ENCODE measurements around the gene ATP5MC3.
"Not testable (repeated sequence)": the region's sequence is repeated elsewhere in the genome, so short reads cannot be mapped to it uniquely, and the experiment has no call there.

ATP5MC3 gene
- total RNA-seq = 26.0 to 143 (median 60.8) reads per million in 9 experiments

DNA sequence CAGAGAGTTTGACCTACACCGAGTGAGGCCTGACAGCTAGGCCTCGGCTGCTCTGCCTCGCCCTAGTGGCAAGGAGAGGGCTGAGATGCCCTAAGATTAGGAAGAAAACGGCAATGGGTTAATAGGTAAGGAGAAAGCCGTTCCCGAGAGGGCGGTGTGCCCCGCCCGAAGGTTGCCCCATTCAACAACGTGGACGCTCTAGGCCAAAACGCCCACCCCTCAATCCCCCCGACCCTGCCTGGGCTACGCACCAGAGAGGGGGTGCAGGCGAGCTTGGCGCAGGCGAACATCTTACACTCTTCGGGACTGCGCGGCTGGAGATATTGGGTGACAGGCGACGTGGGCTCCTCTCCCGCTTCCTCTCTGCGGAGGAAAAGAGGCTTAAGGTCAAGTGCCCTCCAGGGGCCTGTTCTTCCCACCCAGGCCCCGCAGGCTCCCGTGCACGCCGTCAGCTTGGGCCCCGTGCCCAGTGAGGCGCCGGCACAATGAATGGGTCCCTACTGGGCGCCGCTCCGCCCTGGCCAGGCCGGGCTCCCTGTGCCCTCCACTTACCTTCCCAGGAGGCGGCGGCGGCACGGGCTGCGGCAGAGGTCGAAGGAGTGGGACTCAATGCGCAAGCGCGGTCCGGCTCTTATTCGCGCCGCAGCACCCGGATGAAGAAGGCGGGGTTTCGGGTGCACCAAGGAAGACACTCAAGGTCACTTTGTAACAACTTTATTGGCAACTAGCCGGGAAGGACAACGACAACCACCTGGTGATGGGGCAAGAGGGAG, at the start of gene ATP5MC3:
ATP5MC3 (minus strand) TSS at position 607 of the 773 bp plus-strand sequence; CDS start at position 290, 317 bp downstream.
- Mint-ChIP-seq H3K36me3 (ENCODE audit: insufficient read depth) (peaks cover 49% of the 10 kb centered on the region), H3K27me3 (no peaks in the 10 kb centered on the region), H3K4me1 (ENCODE audit: low read depth in 2 of 2) (peaks cover 13 to 25% of the 10 kb centered on the region in 2 donors), H3K27ac (peak within 1 kb of the TSS; percentile 93 to 96), H3K9me3 (peaks cover 0 to 9% of the 10 kb centered on the region in 2 donors), H3K4me3 (peak within 1 kb of the TSS; percentile 85 to 94)
- peak; percentile 91 for ATAC-seq (replicated peaks)
- DNase-seq = peak; percentile 85 to 88 (median 85)

DNA sequence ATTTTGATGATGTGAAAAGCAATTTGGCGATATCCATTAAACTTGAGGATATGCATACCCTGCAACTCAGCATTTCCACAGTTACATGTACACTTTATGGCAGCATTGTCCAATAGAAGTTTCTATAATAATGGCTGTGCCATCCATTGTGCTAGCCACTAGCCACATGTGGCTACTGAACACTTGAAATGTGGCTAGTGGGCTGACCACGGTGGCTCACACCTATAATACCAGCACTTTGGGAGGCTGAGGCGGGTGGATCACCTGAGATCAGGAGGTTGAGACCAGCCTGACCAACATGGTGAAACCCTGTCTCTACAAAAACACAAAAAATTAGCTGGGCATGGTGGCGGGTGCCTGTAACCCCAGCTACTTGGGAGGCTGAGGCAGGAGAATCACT, 47.1 kb upstream of the ATP5MC3 start:
- not testable (repeated sequence) for DNase-seq; H3K9me3 Mint-ChIP-seq; H3K36me3 Mint-ChIP-seq (ENCODE audit: insufficient read depth); H3K27ac Mint-ChIP-seq; ATAC-seq (replicated peaks); H3K4me1 Mint-ChIP-seq (ENCODE audit: low read depth in 2 of 2); H3K4me3 Mint-ChIP-seq
- peaks cover 8 to 26% of the 10 kb centered on the region in 2 donors for H3K27me3 Mint-ChIP-seq

DNA sequence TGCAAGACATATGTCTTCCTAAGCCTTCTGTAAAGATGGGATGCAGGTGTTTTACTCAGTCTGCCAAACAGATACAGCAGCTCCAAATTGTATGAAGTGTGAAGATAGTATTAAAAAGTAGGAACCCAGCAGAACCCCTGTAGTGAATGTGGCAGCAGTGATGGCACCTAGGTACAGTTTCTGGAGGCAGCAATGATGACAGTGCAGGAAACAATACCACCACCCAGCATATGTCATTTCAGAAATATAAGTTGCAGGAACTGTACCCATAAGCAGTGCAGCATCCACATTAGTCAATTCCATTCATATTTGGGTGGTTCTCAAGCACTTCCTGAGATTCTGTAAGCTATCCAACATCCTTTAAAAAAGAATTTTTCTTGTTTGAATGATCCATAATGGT, 46.7 kb upstream of the ATP5MC3 start:
- ATAC-seq (replicated peaks) = no peak
- Mint-ChIP-seq H3K27ac (no peak overlapping the region), H3K4me1 (ENCODE audit: low read depth in 2 of 2) (peaks cover 0 to 2% of the 10 kb centered on the region in 2 donors)

DNA sequence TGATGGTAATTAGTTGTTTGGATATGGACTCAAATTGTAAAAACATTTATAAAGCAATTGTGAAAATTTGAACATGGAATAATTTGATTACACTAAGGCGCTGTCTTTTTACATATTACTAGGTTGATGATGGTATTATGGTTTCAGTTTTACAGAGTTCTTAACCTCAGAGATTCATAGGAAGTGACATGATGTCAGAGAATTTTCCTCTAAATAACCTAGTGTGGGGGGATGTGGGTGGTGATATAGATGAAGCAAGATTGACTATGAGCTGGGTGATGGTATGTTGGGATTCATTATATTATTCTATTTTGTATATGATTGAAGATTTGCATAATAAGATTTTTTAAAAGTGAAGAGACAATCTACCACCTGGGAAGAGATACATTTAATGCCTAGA, 45.9 kb upstream of the ATP5MC3 start:
- no peak overlapping the region for H3K27ac Mint-ChIP-seq
- H3K9me3 Mint-ChIP-seq = no peaks in the 10 kb centered on the region
- H3K36me3 Mint-ChIP-seq (ENCODE audit: insufficient read depth) = no peaks in the 10 kb centered on the region
- peaks cover 8 to 36% of the 10 kb centered on the region in 2 donors for H3K27me3 Mint-ChIP-seq
- DNase-seq (no peak), ATAC-seq (replicated peaks) (no peak)
- H3K4me1 Mint-ChIP-seq (ENCODE audit: low read depth in 2 of 2) = peaks cover 0 to 2% of the 10 kb centered on the region in 2 donors
- H3K4me3 Mint-ChIP-seq = no peak overlapping the region

More for the DNA sequence above, 46.7 kb upstream of the ATP5MC3 start:
- Mint-ChIP-seq H3K27me3 (peaks cover 8 to 30% of the 10 kb centered on the region in 2 donors), H3K36me3 (ENCODE audit: insufficient read depth) (no peaks in the 10 kb centered on the region), H3K9me3 (no peaks in the 10 kb centered on the region), H3K4me3 (no peak overlapping the region)
- no peak for DNase-seq

DNA sequence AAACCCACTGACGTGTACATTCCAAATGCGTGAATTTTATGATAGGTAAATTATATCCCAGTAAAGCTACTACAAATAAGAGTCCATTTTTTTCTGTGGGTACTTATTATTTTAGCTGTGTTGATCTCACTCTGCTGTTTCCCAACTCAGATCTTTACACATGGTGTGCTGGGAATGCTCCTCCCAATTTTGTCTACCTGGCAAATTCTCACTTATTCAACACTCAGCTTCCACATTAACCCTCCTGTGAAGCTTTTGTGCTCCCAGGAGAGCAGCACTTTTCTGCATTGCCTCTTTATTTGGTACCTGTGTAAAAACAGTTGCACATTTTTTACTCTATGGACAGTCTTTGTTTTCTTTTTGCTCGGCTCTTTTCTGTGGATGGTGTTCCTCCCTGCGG, 38.6 kb upstream of the ATP5MC3 start:
- Mint-ChIP-seq H3K36me3 (ENCODE audit: insufficient read depth) (no peaks in the 10 kb centered on the region), H3K4me1 (ENCODE audit: low read depth in 2 of 2) (no peaks in the 10 kb centered on the region), H3K4me3 (no peak overlapping the region), H3K9me3 (no peaks in the 10 kb centered on the region), H3K27ac (no peak overlapping the region), H3K27me3 (peaks cover 35 to 39% of the 10 kb centered on the region in 2 donors)
- ATAC-seq (replicated peaks) (no peak), DNase-seq (no peak)

DNA sequence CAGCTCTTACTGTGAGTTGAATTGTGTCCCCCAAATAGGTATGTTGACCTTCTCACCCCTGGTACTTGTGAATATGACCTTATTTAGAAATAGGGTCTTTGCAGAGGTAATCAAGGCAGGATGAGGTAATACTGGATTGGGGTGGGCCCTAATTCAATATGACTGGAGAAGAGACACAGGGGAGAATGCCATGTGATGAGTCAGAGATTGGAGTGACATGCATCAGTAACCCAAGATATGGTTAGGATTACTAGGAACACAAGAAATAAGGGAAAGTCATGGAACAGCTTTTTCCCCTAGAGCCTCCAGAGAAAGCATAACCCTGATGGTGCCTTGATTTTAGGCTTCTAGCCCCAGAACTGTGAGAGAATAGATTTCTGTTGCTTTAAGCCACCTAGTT, 37.0 kb upstream of the ATP5MC3 start:
- peaks cover 35 to 41% of the 10 kb centered on the region in 2 donors for H3K27me3 Mint-ChIP-seq

DNA sequence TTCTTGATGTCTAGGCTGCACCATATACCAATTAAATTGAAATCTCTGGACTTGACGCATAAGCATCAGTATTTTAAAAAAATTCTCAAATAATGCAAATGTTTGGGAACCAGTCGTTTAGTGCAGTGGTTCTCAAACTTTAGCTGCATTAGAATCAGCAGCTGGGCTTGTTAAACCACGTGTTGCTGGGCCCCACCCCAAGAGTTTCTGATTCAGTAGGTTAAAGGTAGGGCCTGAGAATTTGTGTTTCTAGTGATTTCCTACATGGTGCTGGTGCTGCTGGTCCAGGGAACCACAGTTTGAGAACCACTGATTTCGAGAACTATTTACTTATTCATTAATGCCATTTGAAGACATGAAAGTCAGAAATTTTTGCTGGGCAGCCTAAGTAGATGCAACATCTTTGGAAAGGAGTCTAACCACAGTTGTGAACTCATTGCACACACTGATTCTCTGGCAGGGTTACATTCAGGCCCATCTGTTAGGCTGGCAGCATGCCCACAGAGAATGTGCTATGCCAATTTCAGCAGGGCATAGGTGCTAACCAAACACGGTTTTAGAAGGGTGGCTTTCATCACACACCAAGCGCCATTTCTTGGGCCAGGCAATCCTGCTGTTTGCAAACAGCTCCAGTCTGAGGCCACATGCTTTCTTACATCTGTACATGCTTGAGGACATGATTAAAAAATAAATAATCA, 26.4 kb upstream of the ATP5MC3 start:
- peaks cover 0 to 7% of the 10 kb centered on the region in 2 donors for H3K27me3 Mint-ChIP-seq
- peak; percentile 85 for ATAC-seq (replicated peaks)
- peak overlapping the region in 1 of 2 donors; percentile 6 for H3K4me3 Mint-ChIP-seq
- H3K36me3 Mint-ChIP-seq (ENCODE audit: insufficient read depth) = no peaks in the 10 kb centered on the region
- no peaks in the 10 kb centered on the region for H3K9me3 Mint-ChIP-seq
- peaks cover 1 to 22% of the 10 kb centered on the region in 2 donors for H3K4me1 Mint-ChIP-seq (ENCODE audit: low read depth in 2 of 2)
- peak; percentile 23 to 39 (median 26) for DNase-seq
- peak overlapping the region in 1 of 2 donors; percentile 75 for H3K27ac Mint-ChIP-seq

More for the DNA sequence above, 37.0 kb upstream of the ATP5MC3 start:
- ATAC-seq (replicated peaks) = no peak
- Mint-ChIP-seq H3K27ac (no peak overlapping the region), H3K36me3 (ENCODE audit: insufficient read depth) (no peaks in the 10 kb centered on the region), H3K4me3 (no peak overlapping the region), H3K9me3 (no peaks in the 10 kb centered on the region), H3K4me1 (ENCODE audit: low read depth in 2 of 2) (no peaks in the 10 kb centered on the region)
- no peak for DNase-seq

DNA sequence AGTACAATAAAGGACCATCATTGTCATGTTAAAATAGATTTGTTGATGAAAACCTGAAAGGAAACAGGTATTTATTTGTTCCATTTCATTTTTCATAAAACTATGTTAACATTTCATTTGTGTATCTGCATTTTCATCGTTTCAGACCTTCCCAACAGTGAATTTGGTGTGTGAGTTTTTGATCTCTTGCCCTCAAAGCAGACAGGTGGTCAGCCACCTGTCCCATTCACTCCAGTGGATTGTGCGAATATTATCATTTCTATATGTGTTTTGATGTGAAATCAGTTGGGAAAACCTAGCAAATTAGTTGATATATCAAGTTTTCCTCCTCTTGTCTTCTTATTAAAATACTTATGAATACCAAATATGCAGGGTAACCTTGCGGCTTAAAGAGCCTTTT, 25.4 kb upstream of the ATP5MC3 start:
- ATAC-seq (replicated peaks) (no peak), DNase-seq (no peak)
- H3K27me3 Mint-ChIP-seq = peaks cover 2 to 10% of the 10 kb centered on the region in 2 donors
- no peaks in the 10 kb centered on the region for H3K36me3 Mint-ChIP-seq (ENCODE audit: insufficient read depth)
- peak overlapping the region in 1 of 2 donors; percentile 6 for H3K4me3 Mint-ChIP-seq
- H3K4me1 Mint-ChIP-seq (ENCODE audit: low read depth in 2 of 2) = peaks cover 1 to 22% of the 10 kb centered on the region in 2 donors
- H3K9me3 Mint-ChIP-seq = no peaks in the 10 kb centered on the region
- peak overlapping the region; percentile 12 to 20 for H3K27ac Mint-ChIP-seq

DNA sequence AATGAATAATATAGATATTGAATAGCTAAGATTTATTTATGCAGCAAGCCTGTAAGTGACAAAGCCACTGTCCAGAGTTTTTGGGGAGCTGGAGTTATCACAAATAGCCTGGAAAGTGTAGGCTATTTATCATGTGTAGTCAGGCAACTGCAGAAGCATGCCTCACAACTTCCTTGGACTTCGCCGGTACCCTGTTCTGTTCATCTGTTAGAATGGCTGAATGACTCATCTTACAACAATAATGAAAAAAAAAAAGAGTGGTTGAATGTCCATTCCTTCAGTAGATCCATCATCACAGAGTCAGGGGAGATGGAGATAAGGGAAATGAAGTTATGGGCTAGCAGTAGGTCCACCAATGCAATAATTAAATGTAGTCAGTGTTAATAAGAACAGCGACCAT, 24.0 kb upstream of the ATP5MC3 start:
- no peaks in the 10 kb centered on the region for H3K36me3 Mint-ChIP-seq (ENCODE audit: insufficient read depth)
- H3K27ac Mint-ChIP-seq = no peak overlapping the region
- peaks cover 8 to 10% of the 10 kb centered on the region in 2 donors for H3K27me3 Mint-ChIP-seq
- ATAC-seq (replicated peaks) (no peak), DNase-seq (no peak)
- H3K9me3 Mint-ChIP-seq = no peaks in the 10 kb centered on the region
- peaks cover 1 to 22% of the 10 kb centered on the region in 2 donors for H3K4me1 Mint-ChIP-seq (ENCODE audit: low read depth in 2 of 2)
- no peak overlapping the region for H3K4me3 Mint-ChIP-seq

DNA sequence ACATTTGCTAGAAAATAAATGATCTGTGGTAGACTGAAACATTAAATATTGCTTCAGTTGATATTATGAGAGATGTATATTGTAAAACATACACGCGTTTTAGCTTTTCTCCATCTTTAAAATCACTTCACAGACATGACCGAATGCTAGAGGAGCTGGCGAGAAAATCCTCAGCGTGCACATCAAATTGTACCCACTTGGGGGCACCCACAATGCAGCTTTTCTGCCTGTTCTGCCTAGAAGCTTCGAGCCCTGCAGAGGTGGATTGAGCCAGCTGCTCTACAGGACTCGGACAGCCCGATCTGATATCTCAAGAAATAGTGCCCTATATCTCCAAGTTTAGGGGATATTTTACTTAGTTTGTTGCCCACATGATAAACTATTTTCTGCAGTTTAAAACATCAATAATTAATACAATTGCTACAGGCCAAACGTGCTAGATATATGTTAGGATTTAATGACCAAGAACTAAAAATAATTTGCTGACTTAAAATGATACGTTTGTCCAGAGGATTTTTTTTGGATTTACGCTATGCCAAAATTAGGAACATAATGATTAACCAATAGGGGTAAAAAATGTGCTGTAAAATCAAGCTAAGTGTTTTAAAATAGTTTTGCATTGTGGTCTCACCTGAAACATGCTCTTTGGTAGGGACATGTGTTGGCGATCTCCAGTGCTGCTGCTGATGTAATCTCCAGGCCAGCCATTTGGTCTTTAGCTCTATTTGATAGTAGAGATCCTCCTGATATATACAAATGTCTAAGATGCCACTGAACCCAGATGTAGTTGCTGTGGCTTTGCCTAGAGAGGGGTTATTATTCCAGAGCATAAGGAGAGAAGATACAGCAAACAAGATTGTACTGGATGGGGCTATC, 22.3 kb upstream of the ATP5MC3 start:
- H3K27me3 Mint-ChIP-seq = peaks cover 11 to 26% of the 10 kb centered on the region in 2 donors
- H3K4me1 Mint-ChIP-seq (ENCODE audit: low read depth in 2 of 2) = peaks cover 1 to 17% of the 10 kb centered on the region in 2 donors
- ATAC-seq (replicated peaks) (peak; percentile 72), DNase-seq (peak; percentile 29 to 39 (median 33))
- H3K4me3 Mint-ChIP-seq = no peak overlapping the region
- H3K27ac Mint-ChIP-seq = no peak overlapping the region
- H3K9me3 Mint-ChIP-seq = no peaks in the 10 kb centered on the region
- H3K36me3 Mint-ChIP-seq (ENCODE audit: insufficient read depth) = peaks cover 4% of the 10 kb centered on the region

DNA sequence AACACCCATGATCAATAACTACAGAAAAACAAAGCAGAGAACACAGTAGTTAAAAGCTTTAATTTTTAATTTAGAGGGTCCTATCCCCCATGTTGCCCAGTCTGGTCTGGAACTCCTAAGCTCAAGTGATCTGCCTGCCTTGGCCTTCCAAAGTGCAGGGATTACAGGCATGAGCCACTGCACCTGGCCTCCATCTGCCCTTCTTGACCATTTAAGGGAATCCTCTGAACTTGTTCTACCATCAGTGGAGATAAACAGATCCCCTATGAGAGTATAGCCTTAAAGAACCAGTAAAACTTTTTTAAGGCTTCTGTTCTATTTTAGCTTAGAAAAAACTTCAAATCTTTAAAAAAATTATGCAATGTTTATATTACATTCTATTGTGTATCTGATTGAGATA, 13.5 kb upstream of the ATP5MC3 start:
- Mint-ChIP-seq H3K27me3 (peaks cover 48 to 55% of the 10 kb centered on the region in 2 donors), H3K9me3 (no peaks in the 10 kb centered on the region), H3K27ac (no peak overlapping the region), H3K4me1 (ENCODE audit: low read depth in 2 of 2) (peaks cover 2 to 3% of the 10 kb centered on the region in 2 donors), H3K4me3 (no peak overlapping the region), H3K36me3 (ENCODE audit: insufficient read depth) (peaks cover 4% of the 10 kb centered on the region)
- ATAC-seq (replicated peaks) (no peak), DNase-seq (no peak)

DNA sequence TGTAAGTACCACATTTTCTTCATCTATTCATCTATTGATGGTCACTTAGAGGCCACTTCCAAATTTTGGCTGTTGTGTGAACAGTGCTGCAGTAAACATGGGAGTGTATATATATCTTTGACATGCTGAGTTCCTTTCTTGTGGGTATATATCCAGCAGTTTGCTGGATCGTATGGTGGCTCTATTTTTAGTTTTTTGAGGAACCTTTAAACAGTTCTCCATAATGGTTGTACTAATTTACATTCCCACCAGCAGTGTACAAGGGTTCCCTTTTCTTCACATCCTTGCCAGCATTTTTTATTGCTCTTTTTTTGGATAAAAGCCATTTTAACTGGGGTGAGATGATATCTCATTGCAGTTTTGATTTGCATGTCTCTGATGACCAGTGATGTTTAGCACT, 7.3 kb upstream of the ATP5MC3 start:
- Mint-ChIP-seq H3K4me3 (no peak overlapping the region), H3K9me3 (no peaks in the 10 kb centered on the region), H3K27me3 (peaks cover 33 to 35% of the 10 kb centered on the region in 2 donors), H3K4me1 (ENCODE audit: low read depth in 2 of 2) (peaks cover 3% of the 10 kb centered on the region in 2 donors), H3K27ac (no peak overlapping the region), H3K36me3 (ENCODE audit: insufficient read depth) (no peaks in the 10 kb centered on the region)
- no peak for DNase-seq
- no peak for ATAC-seq (replicated peaks)

DNA sequence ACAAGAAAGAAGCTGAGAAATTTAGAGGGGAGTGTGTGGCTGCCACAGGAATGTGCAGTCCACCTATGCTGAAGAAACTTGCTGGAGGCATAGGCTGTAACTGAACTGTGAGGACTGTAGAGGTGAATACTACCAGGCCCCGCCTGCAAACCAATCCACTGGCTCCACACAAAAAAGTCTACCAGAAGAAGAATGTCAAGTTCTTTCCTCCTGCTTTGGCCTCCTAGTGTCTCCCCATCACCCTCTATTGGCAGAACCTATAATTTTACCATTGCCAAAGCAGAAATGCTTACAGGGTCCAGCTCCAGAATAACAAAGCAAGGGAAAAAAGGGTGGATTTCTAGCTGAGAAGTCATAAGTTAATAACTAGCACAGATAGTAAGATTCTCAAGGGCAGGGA, 5.9 kb upstream of the ATP5MC3 start:
- H3K4me1 Mint-ChIP-seq (ENCODE audit: low read depth in 2 of 2) = peaks cover 0 to 2% of the 10 kb centered on the region in 2 donors
- H3K36me3 Mint-ChIP-seq (ENCODE audit: insufficient read depth) = no peaks in the 10 kb centered on the region
- DNase-seq = no peak
- H3K27ac Mint-ChIP-seq = no peak overlapping the region
- peak; percentile 54 for ATAC-seq (replicated peaks)
- peaks cover 29 to 33% of the 10 kb centered on the region in 2 donors for H3K27me3 Mint-ChIP-seq
- no peak overlapping the region for H3K4me3 Mint-ChIP-seq
- no peaks in the 10 kb centered on the region for H3K9me3 Mint-ChIP-seq
